DND-41 (cell line): Measurements from ENCODE around the gene THBS3.

ENCODE experiments used
- ATAC-seq: fragments of 200-7000 bp; cut with Tn5 transposase; 3 replicates; pipeline ENCODE4 v1.9.1; 2021; ENCODE audit warnings: low read depth; ENCODE audit not compliant: insufficient read depth
- DNase-seq: peaks from one replicate; pipeline ENCODE4 v3.0.0-alpha.2; 2020
- H2AFZ ChIP-seq: 2 replicates; pipeline ENCODE4 v1.6.0; 2012; ENCODE audit warnings: low read depth, low read length
- H3K27ac ChIP-seq: 2 replicates; pipeline ENCODE4 v1.5.1; 2012; ENCODE audit warnings: low read length, inconsistent platforms
- H3K27me3 ChIP-seq: fragments of 200-600 bp; sonication (generic); 2 replicates; pipeline ENCODE4 v1.6.0; 2012; ENCODE audit warnings: low read length, mild to moderate bottlenecking, inconsistent platforms; ENCODE audit not compliant: insufficient read depth, poor library complexity
- H3K36me3 ChIP-seq: 2 replicates; pipeline ENCODE4 v1.5.1; 2012; ENCODE audit warnings: low read length, inconsistent platforms; ENCODE audit not compliant: insufficient read depth
- H3K4me1 ChIP-seq: 2 replicates; pipeline ENCODE4 v1.5.1; 2012; ENCODE audit warnings: mild to moderate bottlenecking, low read length; ENCODE audit not compliant: insufficient read depth
- H3K4me2 ChIP-seq: 2 replicates; pipeline ENCODE4 v1.6.0; 2012; ENCODE audit warnings: mild to moderate bottlenecking, moderate library complexity, low read length, inconsistent platforms; ENCODE audit not compliant: insufficient read depth
- H3K4me3 ChIP-seq, 2 experiments: fragments of 200-600 bp in 1 of 2; shearing (Covaris generic) in 1 of 2; 2 replicates each; pipeline ENCODE4 v1.5.1; 2012 to 2016; ENCODE audit warnings: inconsistent platforms in 2 of 2, low read length in 2 of 2, mild to moderate bottlenecking in 2 of 2, low read depth in 1 of 2, moderate library complexity in 1 of 2
- H3K79me2 ChIP-seq: 2 replicates; pipeline ENCODE4 v1.6.0; 2012; ENCODE audit warnings: low read length, inconsistent platforms; ENCODE audit not compliant: insufficient read depth
- H3K9ac ChIP-seq: 2 replicates; pipeline ENCODE4 v1.6.0; 2012; ENCODE audit warnings: low read depth, mild to moderate bottlenecking, inconsistent platforms, low read length, moderate library complexity
- H3K9me3 ChIP-seq: 2 replicates; pipeline ENCODE4 v1.5.1; 2012; ENCODE audit warnings: low read length, moderate library complexity, mild to moderate bottlenecking, inconsistent platforms; ENCODE audit not compliant: insufficient read depth, severe bottlenecking
- H4K20me1 ChIP-seq: 2 replicates; pipeline ENCODE4 v1.6.0; 2012; ENCODE audit warnings: low read length; ENCODE audit not compliant: insufficient read depth
- CTCF ChIP-seq: IDR thresholded peaks from 2 replicates; pipeline ENCODE4 v1.5.1; 2012; ENCODE audit warnings: borderline replicate concordance, low read length, moderate library complexity, mild to moderate bottlenecking; ENCODE audit not compliant: poor library complexity, severe bottlenecking; ENCODE audit errors: extremely low read depth
- EZH2 ChIP-seq: IDR thresholded peaks from 3 replicates; pipeline ENCODE4 v1.6.1; 2012; ENCODE audit warnings: borderline replicate concordance, low read depth, mild to moderate bottlenecking, moderate library complexity, low read length, inconsistent platforms; ENCODE audit not compliant: severe bottlenecking

Gene THBS3

GRCh38 chr1:155207806-155208540, at the start of gene THBS3:
Gene THBS3, minus strand, starts transcription at chr1:155207897. Its CDS starts 21 bp downstream, at chr1:155207876.
- H2AFZ ChIP-seq, result peak within 1 kb of the TSS; percentile 92
- DNase-seq (no peak), ATAC-seq (no peak)
- TF ChIP-seq CTCF (no peak), EZH2 (no peak)
- no peaks in the 10 kb centered on the region for H4K20me1 ChIP-seq
- H3K4me3 ChIP-seq, result peak within 1 kb of the TSS; percentile 77 to 88
- H3K79me2 ChIP-seq, result peaks cover 17% of the 10 kb centered on the region
- peak within 1 kb of the TSS; percentile 75 for H3K9ac ChIP-seq
- peaks cover 33% of the 10 kb centered on the region for H3K4me1 ChIP-seq
- peak within 1 kb of the TSS; percentile 86 for H3K4me2 ChIP-seq
- H3K36me3 ChIP-seq, result peaks cover 10% of the 10 kb centered on the region
- H3K27me3 ChIP-seq, result no peaks in the 10 kb centered on the region
- H3K9me3 ChIP-seq, result no peaks in the 10 kb centered on the region
- peak within 1 kb of the TSS; percentile 81 for H3K27ac ChIP-seq

DNA sequence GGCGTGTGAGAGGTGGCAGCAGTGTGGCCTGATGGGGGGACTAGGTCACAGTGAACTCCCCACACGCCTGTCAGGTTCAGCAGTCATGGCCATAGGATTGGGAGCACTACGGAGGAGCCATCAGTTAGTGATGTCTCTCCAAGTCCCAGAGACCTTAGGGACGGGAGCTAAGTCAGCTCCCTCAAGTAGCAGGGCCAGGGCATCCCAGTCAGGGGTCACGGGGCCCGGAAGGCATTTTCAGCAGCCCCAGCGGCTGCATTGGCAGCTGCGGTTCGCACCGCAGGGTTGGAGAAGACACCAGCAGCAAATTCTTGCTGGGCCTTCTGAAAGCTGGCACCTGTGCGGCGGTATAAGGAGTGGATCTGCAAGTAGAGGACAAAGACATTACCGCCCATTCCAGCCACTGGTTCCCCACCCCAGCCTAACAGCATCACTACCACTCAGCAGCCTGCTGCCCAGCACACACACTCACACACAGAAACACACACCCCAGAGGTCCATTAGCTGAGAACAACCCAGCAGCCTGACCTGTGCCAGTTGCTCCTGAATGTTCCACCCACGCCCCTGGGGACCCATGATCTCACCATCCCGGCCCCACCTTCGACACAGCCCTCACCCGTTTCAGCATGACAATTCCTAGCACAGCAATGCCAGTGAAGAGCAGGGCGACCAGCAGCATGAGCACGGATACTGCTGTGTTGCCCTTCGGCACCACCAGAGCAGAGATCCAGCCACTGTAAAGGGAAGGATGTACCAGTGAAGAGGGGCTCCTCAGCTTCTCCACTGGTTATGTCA, 48.6 kb upstream of the THBS3 start:
- TF ChIP-seq EZH2, result no peak
- TF ChIP-seq CTCF, result no peak
- Histone ChIP-seq H3K4me1 (peaks cover 46% of the 10 kb centered on the region), H3K79me2 (peaks cover 33% of the 10 kb centered on the region), H3K27me3 (no peaks in the 10 kb centered on the region), H3K9ac (peak overlapping the region; percentile 66; the same call in 1 of the 2 replicates), H3K36me3 (peaks cover 28% of the 10 kb centered on the region), H3K9me3 (no peaks in the 10 kb centered on the region), H3K4me2 (peak overlapping the region; percentile 85), H3K27ac (no peak overlapping the region), H4K20me1 (peaks cover 8% of the 10 kb centered on the region; the same call in 1 of the 2 replicates), H2AFZ (no peak overlapping the region), H3K4me3 (peak overlapping the region in 1 of 2 experiments; percentile 60; a peak in 1 of 4 replicates)
- no peak for ATAC-seq
- DNase-seq, result no peak

DNA sequence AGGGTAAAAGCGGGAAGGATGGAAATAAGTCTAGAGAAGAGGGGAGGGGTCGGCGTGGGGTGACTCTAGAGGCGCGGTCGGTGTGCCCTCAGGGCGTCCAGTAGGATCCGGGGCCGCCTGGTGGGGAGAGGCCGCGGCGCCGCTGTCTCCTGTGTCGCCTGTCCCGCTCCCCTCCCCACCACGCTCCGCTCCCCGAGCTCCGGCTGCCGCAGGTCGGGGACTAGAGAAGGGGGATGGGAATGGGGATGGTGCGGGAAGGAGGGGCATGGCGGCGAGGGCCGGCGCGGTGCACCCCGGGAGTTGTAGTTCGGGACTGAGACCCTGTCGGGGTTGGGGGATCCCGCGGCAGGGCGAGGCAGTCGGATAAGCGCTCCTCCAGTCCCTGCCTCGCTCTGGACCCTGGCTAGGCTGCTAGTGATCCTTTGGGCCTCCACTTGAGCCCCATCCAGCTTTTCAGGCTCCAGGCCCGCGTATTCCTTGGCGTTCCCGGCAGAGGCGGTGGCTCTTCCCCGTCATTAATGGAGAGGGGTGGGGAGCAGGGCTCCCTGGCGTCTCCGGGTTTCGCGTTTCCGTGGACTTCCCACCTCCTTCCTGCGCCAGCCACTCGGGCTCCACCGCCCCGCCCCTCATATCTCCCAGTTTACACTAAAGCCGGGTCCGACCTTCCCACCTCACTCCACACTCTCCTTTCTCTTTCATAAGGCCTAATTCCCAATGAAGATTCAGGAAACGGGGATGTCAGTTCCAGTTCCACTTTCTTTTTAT, 47.7 kb upstream of the THBS3 start, which contains the start of gene ENTREP3:
Gene ENTREP3, minus strand, starts transcription at position 241 of the 765 bp plus-strand sequence. CDS start 606 bp downstream, outside the sequence.
- H3K36me3 ChIP-seq, result peaks cover 22% of the 10 kb centered on the region
- no peaks in the 10 kb centered on the region for H3K9me3 ChIP-seq
- peaks cover 24% of the 10 kb centered on the region for H3K79me2 ChIP-seq
- H3K4me3 ChIP-seq, result peak within 1 kb of the TSS; percentile 49 to 60
- H3K27ac ChIP-seq, result peak within 1 kb of the TSS; percentile 67
- H3K4me1 ChIP-seq, result peaks cover 46% of the 10 kb centered on the region
- H3K9ac ChIP-seq, result peak within 1 kb of the TSS; percentile 66
- peaks cover 3% of the 10 kb centered on the region; the same call in 1 of the 2 replicates for H4K20me1 ChIP-seq
- DNase-seq (peak; percentile 90), ATAC-seq (peak; percentile 78)
- H3K4me2 ChIP-seq, result peak within 1 kb of the TSS; percentile 85
- TF ChIP-seq CTCF, result no peak
- TF ChIP-seq EZH2, result no peak
- peak within 1 kb of the TSS; percentile 61 for H2AFZ ChIP-seq
- H3K27me3 ChIP-seq, result no peaks in the 10 kb centered on the region
